Stimulated activated CD8-positive, alpha-beta memory T cell treated with anti-CD3 and anti-CD28 coated beads, Interleukin-2, amount 100 ng/mL, for 48 hours (primary cell): ENCODE results near the gene HNRNPH3.

ENCODE experiments used
- DNase-seq, 2 donors: peaks; one replicate each; pipeline ENCODE4 v3.0.0-alpha.2; 2020; ENCODE audit warnings: low read depth in 2 of 2

The HNRNPH3 gene

GRCh38 chr10:68332259-68333057, 594 bp downstream of the HNRNPH3 start, which contains the start of gene PBLD:
Gene PBLD, minus strand, starts transcription at chr10:68332928. Its CDS starts 26,084 bp downstream, at chr10:68306844.
- peak; percentile 34 to 40 for DNase-seq

GRCh38 chr10:68333058-68333395, 1.2 kb downstream of the HNRNPH3 start:
- DNase-seq, result no peak

GRCh38 chr10:68333440-68334431, 1.9 kb downstream of the HNRNPH3 start:
- DNase-seq, result no peak

GRCh38 chr10:68334672-68335467, 3.0 kb downstream of the HNRNPH3 start:
- DNase-seq, result no peak

GRCh38 chr10:68336754-68337351, 5.0 kb downstream of the HNRNPH3 start:
- DNase-seq, result no peak

- DNase-seq, result no peak
These were observed 8.7 kb downstream of the HNRNPH3 start for GRCh38 chr10:68340358-68341080.

- DNase-seq, result no peak
These were observed 11.1 kb downstream of the HNRNPH3 start for GRCh38 chr10:68342909-68343516.

- no peak for DNase-seq
These were observed 13.8 kb downstream of the HNRNPH3 start for GRCh38 chr10:68345621-68346020.

GRCh38 chr10:68346774-68347173, 14.9 kb downstream of the HNRNPH3 start:
- DNase-seq, result no peak

GRCh38 chr10:68348265-68348741, 16.4 kb downstream of the HNRNPH3 start:
- peak in 1 of 2 donors; percentile 16 for DNase-seq

- no peak for DNase-seq
These were observed 21.7 kb downstream of the HNRNPH3 start for GRCh38 chr10:68353537-68353936.

GRCh38 chr10:68359189-68359588, 27.3 kb downstream of the HNRNPH3 start:
- no peak for DNase-seq

GRCh38 chr10:68362590-68362989, 30.7 kb downstream of the HNRNPH3 start:
- DNase-seq, result no peak

- DNase-seq, result no peak
These were observed 32.4 kb downstream of the HNRNPH3 start for GRCh38 chr10:68364101-68364886.

- no peak for DNase-seq
These were observed 33.7 kb downstream of the HNRNPH3 start for GRCh38 chr10:68365611-68366010.

- no peak for DNase-seq
These were observed 34.7 kb downstream of the HNRNPH3 start for GRCh38 chr10:68366600-68366999.

GRCh38 chr10:68367121-68367520, 35.3 kb downstream of the HNRNPH3 start:
- DNase-seq, result no peak

GRCh38 chr10:68371604-68372003, 39.7 kb downstream of the HNRNPH3 start:
- no peak for DNase-seq

- no peak for DNase-seq
These were observed 53.9 kb downstream of the HNRNPH3 start for GRCh38 chr10:68385740-68386139.
